Stimulated activated CD8-positive, alpha-beta memory T cell treated with anti-CD3 and anti-CD28 coated beads, Interleukin-7, amount 100 ng/mL, for 48 hours (primary cell): ENCODE results near the gene NUP42.

Experiments
- DNase-seq, 2 donors: peaks; one replicate each; pipeline ENCODE4 v3.0.0-alpha.2; 2020; ENCODE audit warnings: low read depth in 1 of 2; ENCODE audit errors: extremely low read depth in 1 of 2

The NUP42 gene

GRCh38 chr7:23232966-23233365, 51.1 kb downstream of the NUP42 start:
- no peak for DNase-seq

GRCh38 chr7:23234569-23235296, 52.9 kb downstream of the NUP42 start:
- DNase-seq = no peak

- no peak for DNase-seq
These were observed 54.0 kb downstream of the NUP42 start for GRCh38 chr7:23235813-23236221.

- DNase-seq = no peak
These were observed 55.2 kb downstream of the NUP42 start for GRCh38 chr7:23237000-23237399.

GRCh38 chr7:23238983-23239652, 57.3 kb downstream of the NUP42 start:
- DNase-seq = no peak

- DNase-seq = no peak
These were observed 57.9 kb downstream of the NUP42 start for GRCh38 chr7:23239698-23240097.

- DNase-seq = no peak
These were observed 60.5 kb downstream of the NUP42 start for GRCh38 chr7:23242321-23242720.

GRCh38 chr7:23242935-23243334, 61.1 kb downstream of the NUP42 start:
- DNase-seq = no peak

GRCh38 chr7:23246555-23246954, 64.7 kb downstream of the NUP42 start, which contains the start of gene GPNMB:
Gene GPNMB, plus strand, starts transcription at chr7:23246775. Its CDS starts 83 bp downstream, at chr7:23246858.
- no peak for DNase-seq

- DNase-seq = no peak
These were observed 65.3 kb downstream of the NUP42 start for GRCh38 chr7:23247046-23247602.

- DNase-seq = no peak
These were observed 65.9 kb downstream of the NUP42 start for GRCh38 chr7:23247603-23248335.

GRCh38 chr7:23249486-23249885, 67.6 kb downstream of the NUP42 start:
- DNase-seq = no peak
